WTC11 (cell line): ENCODE data around the gene SEZ6L. TPM values are rescaled to one million over a fixed set of nuclear protein-coding genes. Genes with fewer than 3 reads are reported as not detected.

ENCODE experiments used
- ATAC-seq: fragments of 200-7000 bp; cut with Tn5 transposase; 2 replicates; pipeline ENCODE4 v1.10.0; 2021; ENCODE audit warnings: mild to moderate bottlenecking, moderate library complexity
- CTCF ChIA-PET: fragments of 300-600 bp; sonication (Branson Sonifier 250); formaldehyde crosslinking; loops from one replicate; lab custom pipeline; 2021; ENCODE audit warnings: antibody characterized with exemption; lab: Charles Lee
- POLR2A ChIA-PET: fragments of 350-600 bp; sonication (Branson Sonifier 250); formaldehyde crosslinking; loops from one replicate; lab custom pipeline; 2021; ENCODE audit warnings: antibody characterized with exemption; lab: Charles Lee
- DNase-seq: peaks from one replicate; pipeline ENCODE4 v3.0.0; 2021; ENCODE audit warnings: low spot score
- H3K27ac Mint-ChIP-seq: 2 replicates; pipeline ENCODE4 v1.8.0; 2021; ENCODE audit warnings: mixed read lengths
- H3K27me3 Mint-ChIP-seq: 2 replicates; pipeline ENCODE4 v1.8.0; 2021; ENCODE audit warnings: low read depth, mild to moderate bottlenecking, moderate library complexity, mixed read lengths
- H3K36me3 Mint-ChIP-seq: 2 replicates; pipeline ENCODE4 v1.8.0; 2021; ENCODE audit warnings: mixed read lengths
- H3K4me1 Mint-ChIP-seq: 2 replicates; pipeline ENCODE4 v1.8.0; 2022; ENCODE audit warnings: mixed read lengths
- H3K4me3 Mint-ChIP-seq: 2 replicates; pipeline ENCODE4 v1.8.0; 2021; ENCODE audit warnings: mild to moderate bottlenecking, moderate library complexity, mixed read lengths
- H3K9me3 Mint-ChIP-seq: 2 replicates; pipeline ENCODE4 v1.8.0; 2021; ENCODE audit warnings: mixed read lengths
- ATF3 ChIP-seq: sonication (generic); formaldehyde crosslinking; conservative IDR thresholded peaks from 2 replicates; pipeline ENCODE4 v1.8.1; 2022; ENCODE audit warnings: mild to moderate bottlenecking, missing genetic modification reagents
- CDX4 ChIP-seq: fragments of 250-450 bp; sonication (Bioruptor Pico); IDR thresholded peaks from 2 replicates; pipeline ENCODE4 v1.9.0; 2021; ENCODE audit warnings: moderate library complexity, mild to moderate bottlenecking, inconsistent platforms, borderline replicate concordance
- CREB1 ChIP-seq: sonication (generic); formaldehyde crosslinking; IDR thresholded peaks from 2 replicates; pipeline ENCODE4 v1.8.0; 2023; ENCODE audit warnings: mild to moderate bottlenecking, missing genetic modification reagents
- E2F4 ChIP-seq: sonication (generic); formaldehyde crosslinking; IDR thresholded peaks from 2 replicates; pipeline ENCODE4 v1.8.1; 2022; ENCODE audit warnings: low read depth, mild to moderate bottlenecking, moderate library complexity, missing genetic modification reagents, borderline replicate concordance
- E2F5 ChIP-seq: sonication (generic); formaldehyde crosslinking; IDR thresholded peaks from 2 replicates; pipeline ENCODE4 v1.8.1; 2022; ENCODE audit warnings: mild to moderate bottlenecking, moderate library complexity, missing genetic modification reagents
- ELF4 ChIP-seq: sonication (generic); formaldehyde crosslinking; IDR thresholded peaks from 2 replicates; pipeline ENCODE4 v1.8.1; 2022; ENCODE audit warnings: low read depth, mild to moderate bottlenecking, moderate library complexity, missing genetic modification reagents
- FOXJ3 ChIP-seq: sonication (generic); formaldehyde crosslinking; IDR thresholded peaks from 2 replicates; pipeline ENCODE4 v1.9.0; 2021; ENCODE audit warnings: missing genetic modification reagents, mild to moderate bottlenecking, borderline replicate concordance
- GTF2I ChIP-seq: fragments of 250-450 bp; sonication (Bioruptor Pico); conservative IDR thresholded peaks from 2 replicates; pipeline ENCODE4 v1.4.0; 2021; ENCODE audit warnings: mild to moderate bottlenecking
- HMGA2 ChIP-seq: fragments of 250-450 bp; sonication (Bioruptor Pico); IDR thresholded peaks from 2 replicates; pipeline ENCODE4 v1.4.0; 2021; ENCODE audit warnings: mild to moderate bottlenecking, moderate library complexity
- JAZF1 ChIP-seq: fragments of 250-450 bp; sonication (Bioruptor Pico); IDR thresholded peaks from 2 replicates; pipeline ENCODE4 v1.9.0; 2021; ENCODE audit warnings: moderate library complexity, mild to moderate bottlenecking, inconsistent platforms
- NR2C2 ChIP-seq: sonication (generic); formaldehyde crosslinking; IDR thresholded peaks from 2 replicates; pipeline ENCODE4 v1.8.0; 2022; ENCODE audit warnings: mild to moderate bottlenecking, missing genetic modification reagents
- PRRX2 ChIP-seq: fragments of 250-450 bp; sonication (Bioruptor Pico); IDR thresholded peaks from 2 replicates; pipeline ENCODE4 v1.8.0; 2021; ENCODE audit warnings: mild to moderate bottlenecking
- SOX15 ChIP-seq: fragments of 250-450 bp; sonication (Bioruptor Pico); IDR thresholded peaks from 2 replicates; pipeline ENCODE4 v1.9.0; 2021; ENCODE audit warnings: mild to moderate bottlenecking
- ZBTB43 ChIP-seq: sonication (generic); formaldehyde crosslinking; IDR thresholded peaks from 2 replicates; pipeline ENCODE4 v1.8.1; 2023; ENCODE audit warnings: mild to moderate bottlenecking, missing genetic modification reagents
- ZNF263 ChIP-seq: sonication (generic); formaldehyde crosslinking; IDR thresholded peaks from 2 replicates; pipeline ENCODE4 v1.8.1; 2022; ENCODE audit warnings: low read depth, mild to moderate bottlenecking, moderate library complexity, missing genetic modification reagents
- ZNF281 ChIP-seq: sonication (generic); formaldehyde crosslinking; IDR thresholded peaks from 2 replicates; pipeline ENCODE4 v1.8.0; 2023; ENCODE audit warnings: mild to moderate bottlenecking, missing genetic modification reagents
- ZSCAN18 ChIP-seq: fragments of 250-450 bp; sonication (Bioruptor Pico); IDR thresholded peaks from 2 replicates; pipeline ENCODE4 v2.1.2; 2022; ENCODE audit warnings: mild to moderate bottlenecking, moderate library complexity
- total RNA-seq: library from RNA; stranded (reverse); gene quantifications from 3 replicates; pipeline ENCODE4 v1.2.3, GENCODE V29; 2021
- TF ChIP-seq, protein P1 (sequence below): sonication (generic); formaldehyde crosslinking; IDR thresholded peaks from 2 replicates; pipeline ENCODE4 v1.8.0; 2022; ENCODE audit warnings: missing genetic modification reagents

The SEZ6L gene
- total RNA-seq, 1 experiment from 2014 or later: 0.57 TPM

- no peak for TF ChIP-seq ATF3
These were observed 261.3 kb downstream of the SEZ6L start (continued) for GRCh38 chr22:26430600-26430999.

GRCh38 chr22:26431261-26431995 is 262.2 kb downstream of the SEZ6L start:
- H3K27me3 Mint-ChIP-seq: peaks cover 35% of the 10 kb centered on the region
- DNase-seq (no peak), ATAC-seq (no peak)
- POLR2A ChIA-PET: interaction anchor here (1.6 kb wide), 1 partner anchor 52 kb away, joined by 4 read pairs; the partner anchor contains the start of genes HPS4 and SRRD
- H3K27ac Mint-ChIP-seq: no peak overlapping the region
- H3K36me3 Mint-ChIP-seq: peaks cover 6% of the 10 kb centered on the region; the same call in 1 of the 2 replicates
- H3K4me3 Mint-ChIP-seq: peak overlapping the region; percentile 85; the same call in 1 of the 2 replicates
- peaks cover 15% of the 10 kb centered on the region for H3K4me1 Mint-ChIP-seq
- peaks cover 5% of the 10 kb centered on the region for H3K9me3 Mint-ChIP-seq
- CTCF ChIA-PET: interaction anchor here (1.6 to 2.7 kb wide), 3 partner anchors 15 to 66 kb away, joined by 4 to 21 read pairs (median 11); no protein-coding TSS in a partner anchor
- TF ChIP-seq PRRX2 (CRISPR knock-in tag): no peak
- TF ChIP-seq GTF2I (CRISPR knock-in tag): no peak
- no peak for TF ChIP-seq NR2C2 (CRISPR knock-in tag)
- TF ChIP-seq E2F5 (CRISPR knock-in tag): no peak
- TF ChIP-seq CREB1: no peak
- TF ChIP-seq E2F4 (CRISPR knock-in tag): no peak
- no peak for TF ChIP-seq ZNF263 (CRISPR knock-in tag)
- TF ChIP-seq SOX15 (CRISPR knock-in tag): no peak
- TF ChIP-seq, all 79 proteins: peak for 0

GRCh38 chr22:26432619-26433311 is 263.5 kb downstream of the SEZ6L start:
- H3K9me3 Mint-ChIP-seq: no peaks in the 10 kb centered on the region
- ATAC-seq (no peak), DNase-seq (no peak)
- peaks cover 15% of the 10 kb centered on the region for H3K4me1 Mint-ChIP-seq
- H3K36me3 Mint-ChIP-seq: peaks cover 6% of the 10 kb centered on the region; the same call in 1 of the 2 replicates
- no peak overlapping the region for H3K4me3 Mint-ChIP-seq
- ChIA-PET POLR2A (no interaction called here), CTCF (no interaction called here)
- peaks cover 26% of the 10 kb centered on the region for H3K27me3 Mint-ChIP-seq
- no peak overlapping the region for H3K27ac Mint-ChIP-seq
- TF ChIP-seq ELF4 (CRISPR knock-in tag): no peak
- TF ChIP-seq ZSCAN18 (CRISPR knock-in tag): no peak
- TF ChIP-seq FOXJ3 (CRISPR knock-in tag): no peak
- TF ChIP-seq ZNF281 (CRISPR knock-in tag): no peak
- no peak for TF ChIP-seq ZBTB43 (CRISPR knock-in tag)
- no peak for TF ChIP-seq HMGA2 (CRISPR knock-in tag)
- TF ChIP-seq, protein P1, sequence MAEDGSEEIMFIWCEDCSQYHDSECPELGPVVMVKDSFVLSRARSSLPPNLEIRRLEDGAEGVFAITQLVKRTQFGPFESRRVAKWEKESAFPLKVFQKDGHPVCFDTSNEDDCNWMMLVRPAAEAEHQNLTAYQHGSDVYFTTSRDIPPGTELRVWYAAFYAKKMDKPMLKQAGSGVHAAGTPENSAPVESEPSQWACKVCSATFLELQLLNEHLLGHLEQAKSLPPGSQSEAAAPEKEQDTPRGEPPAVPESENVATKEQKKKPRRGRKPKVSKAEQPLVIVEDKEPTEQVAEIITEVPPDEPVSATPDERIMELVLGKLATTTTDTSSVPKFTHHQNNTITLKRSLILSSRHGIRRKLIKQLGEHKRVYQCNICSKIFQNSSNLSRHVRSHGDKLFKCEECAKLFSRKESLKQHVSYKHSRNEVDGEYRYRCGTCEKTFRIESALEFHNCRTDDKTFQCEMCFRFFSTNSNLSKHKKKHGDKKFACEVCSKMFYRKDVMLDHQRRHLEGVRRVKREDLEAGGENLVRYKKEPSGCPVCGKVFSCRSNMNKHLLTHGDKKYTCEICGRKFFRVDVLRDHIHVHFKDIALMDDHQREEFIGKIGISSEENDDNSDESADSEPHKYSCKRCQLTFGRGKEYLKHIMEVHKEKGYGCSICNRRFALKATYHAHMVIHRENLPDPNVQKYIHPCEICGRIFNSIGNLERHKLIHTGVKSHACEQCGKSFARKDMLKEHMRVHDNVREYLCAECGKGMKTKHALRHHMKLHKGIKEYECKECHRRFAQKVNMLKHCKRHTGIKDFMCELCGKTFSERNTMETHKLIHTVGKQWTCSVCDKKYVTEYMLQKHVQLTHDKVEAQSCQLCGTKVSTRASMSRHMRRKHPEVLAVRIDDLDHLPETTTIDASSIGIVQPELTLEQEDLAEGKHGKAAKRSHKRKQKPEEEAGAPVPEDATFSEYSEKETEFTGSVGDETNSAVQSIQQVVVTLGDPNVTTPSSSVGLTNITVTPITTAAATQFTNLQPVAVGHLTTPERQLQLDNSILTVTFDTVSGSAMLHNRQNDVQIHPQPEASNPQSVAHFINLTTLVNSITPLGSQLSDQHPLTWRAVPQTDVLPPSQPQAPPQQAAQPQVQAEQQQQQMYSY: no peak
- no peak for TF ChIP-seq JAZF1 (CRISPR knock-in tag)
- TF ChIP-seq CDX4 (CRISPR knock-in tag): no peak
